Testis (tissue), 2 donors: ENCODE data around the gene MAPKAPK3.
A peak's percentile ranks its signal among the peaks of the same experiment; 100 is the strongest.

Experiments used
- POLR2A ChIP-seq: fragments of 450-650 bp; IDR thresholded peaks from one replicate; pipeline ENCODE4 v1.6.1; 2017; ENCODE audit warnings: antibody characterized with exemption, mild to moderate bottlenecking, moderate library complexity
- TF ChIP-seq, protein P1 (sequence below), 3 experiments: fragments of 450-650 bp in 2 of 3; fragments of 200-600 bp in 1 of 3; sonication (generic) in 1 of 3; IDR thresholded peaks; one replicate each; pipeline ENCODE4 v1.5.1; 2016 to 2019; ENCODE audit warnings: antibody characterized with exemption in 3 of 3, mild to moderate bottlenecking in 2 of 3, moderate library complexity in 1 of 3

DNA sequence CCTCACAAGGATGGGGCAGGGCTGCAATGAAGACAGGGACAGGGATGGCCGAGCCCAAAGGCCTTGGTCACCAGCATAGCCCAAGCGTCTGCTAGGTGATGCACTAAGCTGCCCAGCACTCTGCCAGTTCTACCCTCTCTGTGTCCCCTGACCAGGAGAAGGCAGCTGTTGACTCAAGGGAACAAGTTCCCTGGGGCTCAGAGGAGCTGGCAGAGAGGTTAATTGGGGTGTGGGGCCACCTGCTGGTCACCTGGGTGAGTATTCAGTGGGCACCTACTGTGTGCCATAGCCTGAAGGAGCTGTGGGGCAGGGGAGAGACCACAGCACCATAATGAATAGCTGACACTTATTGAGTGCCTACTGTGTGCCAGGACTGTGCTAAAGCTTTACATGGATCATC lies 35.8 kb downstream of the MAPKAPK3 start:
- TF ChIP-seq, protein P1, sequence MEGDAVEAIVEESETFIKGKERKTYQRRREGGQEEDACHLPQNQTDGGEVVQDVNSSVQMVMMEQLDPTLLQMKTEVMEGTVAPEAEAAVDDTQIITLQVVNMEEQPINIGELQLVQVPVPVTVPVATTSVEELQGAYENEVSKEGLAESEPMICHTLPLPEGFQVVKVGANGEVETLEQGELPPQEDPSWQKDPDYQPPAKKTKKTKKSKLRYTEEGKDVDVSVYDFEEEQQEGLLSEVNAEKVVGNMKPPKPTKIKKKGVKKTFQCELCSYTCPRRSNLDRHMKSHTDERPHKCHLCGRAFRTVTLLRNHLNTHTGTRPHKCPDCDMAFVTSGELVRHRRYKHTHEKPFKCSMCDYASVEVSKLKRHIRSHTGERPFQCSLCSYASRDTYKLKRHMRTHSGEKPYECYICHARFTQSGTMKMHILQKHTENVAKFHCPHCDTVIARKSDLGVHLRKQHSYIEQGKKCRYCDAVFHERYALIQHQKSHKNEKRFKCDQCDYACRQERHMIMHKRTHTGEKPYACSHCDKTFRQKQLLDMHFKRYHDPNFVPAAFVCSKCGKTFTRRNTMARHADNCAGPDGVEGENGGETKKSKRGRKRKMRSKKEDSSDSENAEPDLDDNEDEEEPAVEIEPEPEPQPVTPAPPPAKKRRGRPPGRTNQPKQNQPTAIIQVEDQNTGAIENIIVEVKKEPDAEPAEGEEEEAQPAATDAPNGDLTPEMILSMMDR (IDR thresholded peaks at IDR 0.05), result peak in 1 of 3 experiments; percentile 7
- TF ChIP-seq POLR2A, result no peak
